Fibroblast of lung (primary cell): Measurements from ENCODE around the gene STOX2.
"Not testable (repeated sequence)": the region's sequence is repeated elsewhere in the genome, so short reads cannot be mapped to it uniquely, and the experiment has no call there.

Source experiments
- EZH2 ChIP-seq: IDR thresholded peaks from 2 replicates; pipeline ENCODE4 v1.5.1; 2012; ENCODE audit warnings: low read length, control low read depth, mild to moderate bottlenecking; ENCODE audit errors: missing control alignments
- TF ChIP-seq, protein P1 (sequence below), 2 donors: IDR thresholded peaks in 1 of 2; conservative IDR thresholded peaks in 1 of 2; 1 replicate in 1 of 2; 2 replicates in 1 of 2; pipeline ENCODE4 v1.5.1; 2011 to 2012; ENCODE audit warnings: low read length in 2 of 2, control low read depth in 1 of 2, inconsistent platforms in 1 of 2, low read depth in 1 of 2, mild to moderate bottlenecking in 1 of 2

- TF ChIP-seq, protein P1, sequence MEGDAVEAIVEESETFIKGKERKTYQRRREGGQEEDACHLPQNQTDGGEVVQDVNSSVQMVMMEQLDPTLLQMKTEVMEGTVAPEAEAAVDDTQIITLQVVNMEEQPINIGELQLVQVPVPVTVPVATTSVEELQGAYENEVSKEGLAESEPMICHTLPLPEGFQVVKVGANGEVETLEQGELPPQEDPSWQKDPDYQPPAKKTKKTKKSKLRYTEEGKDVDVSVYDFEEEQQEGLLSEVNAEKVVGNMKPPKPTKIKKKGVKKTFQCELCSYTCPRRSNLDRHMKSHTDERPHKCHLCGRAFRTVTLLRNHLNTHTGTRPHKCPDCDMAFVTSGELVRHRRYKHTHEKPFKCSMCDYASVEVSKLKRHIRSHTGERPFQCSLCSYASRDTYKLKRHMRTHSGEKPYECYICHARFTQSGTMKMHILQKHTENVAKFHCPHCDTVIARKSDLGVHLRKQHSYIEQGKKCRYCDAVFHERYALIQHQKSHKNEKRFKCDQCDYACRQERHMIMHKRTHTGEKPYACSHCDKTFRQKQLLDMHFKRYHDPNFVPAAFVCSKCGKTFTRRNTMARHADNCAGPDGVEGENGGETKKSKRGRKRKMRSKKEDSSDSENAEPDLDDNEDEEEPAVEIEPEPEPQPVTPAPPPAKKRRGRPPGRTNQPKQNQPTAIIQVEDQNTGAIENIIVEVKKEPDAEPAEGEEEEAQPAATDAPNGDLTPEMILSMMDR (conservative IDR thresholded peaks at IDR 0.05 in 1 of 2, IDR thresholded peaks at IDR 0.05 in 1 of 2; ENCODE audit: low read depth in 1 of 2, low read length in 2 of 2) = not testable (repeated sequence)
- TF ChIP-seq EZH2 = not testable (repeated sequence)
These were observed 146.2 kb downstream of the STOX2 start for GRCh38 chr4:184051262-184051661.
